Measurements from ENCODE around the gene NRF1.

The NRF1 gene

GRCh38 chr7:129688503-129689222, 77.1 kb downstream of the NRF1 start:
- no peak for DNase-seq

- no peak for DNase-seq
These were observed 78.6 kb downstream of the NRF1 start for GRCh38 chr7:129689995-129690581.

- no peak for DNase-seq
These were observed 79.2 kb downstream of the NRF1 start for GRCh38 chr7:129690701-129691100.

GRCh38 chr7:129698516-129699418, 87.2 kb downstream of the NRF1 start:
- DNase-seq: no peak

- no peak for DNase-seq
These were observed 90.8 kb downstream of the NRF1 start for GRCh38 chr7:129702316-129702715.

- no peak for DNase-seq
These were observed 91.3 kb downstream of the NRF1 start for GRCh38 chr7:129702761-129703338.

GRCh38 chr7:129703751-129704150, 92.2 kb downstream of the NRF1 start:
- DNase-seq: no peak

- DNase-seq: no peak
These were observed 96.5 kb downstream of the NRF1 start for GRCh38 chr7:129707910-129708499.

GRCh38 chr7:129713544-129713943, 102.0 kb downstream of the NRF1 start:
- DNase-seq: no peak

GRCh38 chr7:129714514-129715063, 103.1 kb downstream of the NRF1 start:
- no peak for DNase-seq

GRCh38 chr7:129719980-129720732, 108.6 kb downstream of the NRF1 start:
- no peak for DNase-seq

GRCh38 chr7:129721068-129721467, 109.5 kb downstream of the NRF1 start:
- no peak for DNase-seq

GRCh38 chr7:129723679-129724078, 112.2 kb downstream of the NRF1 start:
- DNase-seq: no peak

GRCh38 chr7:129724796-129725195, 113.3 kb downstream of the NRF1 start:
- DNase-seq: no peak

- no peak for DNase-seq
These were observed 117.5 kb downstream of the NRF1 start for GRCh38 chr7:129728875-129729467.

GRCh38 chr7:129729511-129729910, 118.0 kb downstream of the NRF1 start:
- no peak for DNase-seq

- DNase-seq: no peak
These were observed 118.6 kb downstream of the NRF1 start for GRCh38 chr7:129730159-129730558.

GRCh38 chr7:129734400-129734799, 122.9 kb downstream of the NRF1 start:
- DNase-seq: no peak

- no peak for DNase-seq
These were observed 127.9 kb downstream of the NRF1 start for GRCh38 chr7:129739427-129739826.

GRCh38 chr7:129740574-129741410, 129.3 kb downstream of the NRF1 start:
- DNase-seq: no peak

All from stimulated activated CD4-positive, alpha-beta T cell treated with anti-CD3 and anti-CD28 coated beads, Interleukin-4, amount 100 ng/mL, for 4 hours (primary cell).